Measurements from ENCODE around the gene HTRA2.
"Not testable (repeated sequence)": the region's sequence is repeated elsewhere in the genome, so short reads cannot be mapped to it uniquely, and the experiment has no call there.

Gene HTRA2

DNA sequence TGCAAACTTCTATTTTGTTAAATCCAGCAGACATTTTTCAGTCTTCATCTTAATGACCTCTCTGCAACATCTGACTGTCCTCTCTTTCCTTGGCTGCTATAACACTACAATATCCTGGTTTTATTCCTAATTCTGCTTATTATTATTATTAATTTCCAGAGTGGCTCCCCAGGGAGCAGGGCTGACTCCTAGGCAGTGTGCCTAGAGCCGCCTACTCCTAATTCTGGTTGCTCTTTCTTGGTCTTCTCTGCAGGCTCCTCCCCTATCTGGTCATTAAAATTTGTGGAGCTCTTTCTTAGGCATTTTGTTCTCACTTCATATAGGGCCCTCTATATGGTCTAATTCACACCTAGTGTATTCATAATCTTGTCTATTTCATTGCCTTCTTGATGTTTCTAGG lies 13.2 kb downstream of the HTRA2 start:
- DNase-seq (ENCODE audit: low spot score): no peak

DNA sequence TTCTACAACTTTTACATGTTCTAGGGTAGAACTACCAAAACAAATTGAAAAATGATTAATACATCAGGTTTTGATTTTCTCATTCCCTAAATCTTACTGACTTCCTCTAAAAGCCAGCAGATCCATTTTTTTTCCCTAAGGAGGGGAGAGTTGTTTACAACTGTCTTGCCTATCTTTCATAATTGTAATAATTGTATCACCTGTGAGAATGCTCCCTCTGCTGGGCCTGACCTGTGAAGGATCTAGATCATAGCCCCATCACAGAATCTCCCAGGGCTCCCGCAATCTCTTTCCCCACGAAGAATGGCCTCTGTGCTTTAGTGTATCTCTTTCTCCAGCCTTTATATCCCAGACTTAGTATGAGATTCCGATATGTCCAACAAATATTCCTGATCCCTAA lies 14.9 kb downstream of the HTRA2 start:
- DNase-seq (ENCODE audit: low spot score): no peak

DNA sequence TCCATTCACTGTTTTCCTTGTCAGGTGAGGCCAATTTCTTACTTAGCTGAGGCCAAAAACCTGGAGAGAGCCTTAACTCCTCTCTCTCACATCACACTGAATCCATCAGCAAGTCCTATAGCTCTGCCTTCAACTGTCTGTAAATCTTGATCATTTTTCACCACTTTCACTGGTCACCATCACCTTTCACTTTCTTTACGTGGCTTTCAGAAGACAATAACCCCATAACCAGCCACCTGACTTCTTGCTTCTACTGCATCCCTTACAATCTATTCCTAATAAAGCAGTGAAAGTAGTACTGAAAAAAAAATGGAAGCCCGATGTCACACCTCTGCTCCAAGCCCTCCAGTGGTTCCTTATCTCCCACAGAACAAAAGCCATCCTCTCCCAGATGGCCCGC lies 16.3 kb downstream of the HTRA2 start:
- no peak for DNase-seq (ENCODE audit: low spot score)

DNA sequence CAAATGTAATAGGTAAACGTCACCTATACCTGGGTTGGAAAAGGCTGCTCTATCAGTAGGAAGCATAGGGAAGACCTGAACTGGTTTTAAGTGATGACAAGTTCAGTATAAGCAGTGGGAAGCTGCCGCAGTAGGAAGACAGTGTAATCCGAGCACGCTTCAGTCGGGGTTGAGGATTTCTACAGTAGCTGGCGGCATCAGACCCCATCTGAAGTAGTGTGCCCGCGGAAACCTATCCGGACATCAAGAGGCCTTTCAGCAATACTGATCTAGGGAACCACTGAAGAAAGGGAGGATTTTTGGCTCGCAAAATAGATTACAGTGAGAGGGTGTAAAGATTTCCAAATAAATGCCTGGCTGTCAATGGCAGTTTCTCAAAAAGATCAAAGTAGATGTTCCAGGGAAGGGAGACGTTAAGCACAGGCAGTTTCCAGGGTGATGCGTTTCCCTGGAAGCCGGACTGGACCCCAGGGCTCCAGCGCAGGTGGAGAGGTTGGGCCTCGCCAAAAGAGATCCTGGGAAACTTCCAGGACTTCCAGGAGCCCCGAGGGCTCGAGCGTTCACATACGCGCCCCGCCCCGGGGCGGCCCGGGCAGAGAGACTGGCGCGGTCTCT lies 18.7 kb downstream of the HTRA2 start:
- no peak for DNase-seq (ENCODE audit: low spot score)

DNA sequence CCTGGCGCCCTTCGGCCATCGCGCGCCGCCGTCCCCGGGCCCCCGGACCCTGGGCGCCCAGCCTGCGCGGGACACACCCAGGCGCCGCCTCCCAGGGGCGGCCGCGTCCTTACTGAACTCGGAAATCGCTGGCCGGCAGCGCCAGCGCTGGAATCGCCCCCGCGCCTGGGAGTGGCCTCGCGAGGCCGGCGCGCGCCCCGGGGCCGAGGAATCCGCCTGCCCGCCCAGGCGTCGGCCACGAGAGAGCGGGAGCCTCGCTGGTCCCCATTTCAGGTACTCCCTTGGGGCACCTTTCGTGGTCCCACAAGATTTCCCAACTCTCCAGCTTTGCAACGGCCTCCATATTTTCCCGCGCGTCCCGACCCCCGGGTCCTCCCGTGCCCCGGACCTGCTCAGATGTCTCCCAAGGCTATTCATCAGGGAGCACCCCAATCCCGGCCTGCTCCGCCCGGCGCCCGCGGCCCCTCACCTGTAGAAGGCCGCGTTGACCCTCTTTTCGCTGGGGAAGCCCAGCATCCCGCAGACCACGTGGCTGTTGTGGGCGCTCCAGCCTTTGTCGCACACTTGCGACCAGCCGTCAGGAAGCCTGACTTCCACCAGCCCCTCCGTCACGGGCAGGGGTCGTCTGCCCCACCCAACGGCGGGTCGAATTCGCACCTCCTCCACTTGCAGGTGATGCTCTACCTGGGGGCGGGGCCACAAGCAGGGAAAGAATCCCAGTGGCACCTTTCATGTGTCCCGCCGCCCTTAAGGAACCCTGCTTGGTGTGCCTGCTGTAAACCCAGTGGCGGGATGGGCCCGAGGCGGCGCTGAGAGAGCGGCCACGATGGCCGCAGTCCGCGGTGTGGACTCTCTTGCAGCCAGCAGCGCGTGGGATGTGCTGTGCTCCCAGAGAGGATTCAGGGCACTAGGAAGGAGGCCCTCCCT lies 19.4 kb downstream of the HTRA2 start:
- DNase-seq (ENCODE audit: low spot score): peak; percentile 82

DNA sequence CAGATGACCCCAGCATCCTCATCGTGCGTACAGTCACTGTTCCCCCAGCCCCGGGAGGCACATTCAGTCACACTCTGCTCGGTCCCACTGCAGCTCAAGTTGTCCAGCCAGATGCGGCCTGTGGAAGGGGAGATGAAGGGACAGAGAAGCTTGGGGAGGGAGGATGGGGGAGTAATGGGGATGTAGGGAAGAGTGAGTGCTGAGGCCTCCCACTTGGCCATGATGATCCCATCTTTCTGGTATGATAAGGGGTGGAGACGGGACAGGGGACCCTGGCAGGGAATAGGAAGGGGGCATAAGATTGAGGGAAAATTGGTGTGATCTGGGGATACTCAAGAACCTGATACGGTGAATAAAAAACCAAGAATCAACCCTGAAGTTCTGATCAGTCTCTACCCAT lies 20.5 kb downstream of the HTRA2 start:
- DNase-seq (ENCODE audit: low spot score): no peak

DNA sequence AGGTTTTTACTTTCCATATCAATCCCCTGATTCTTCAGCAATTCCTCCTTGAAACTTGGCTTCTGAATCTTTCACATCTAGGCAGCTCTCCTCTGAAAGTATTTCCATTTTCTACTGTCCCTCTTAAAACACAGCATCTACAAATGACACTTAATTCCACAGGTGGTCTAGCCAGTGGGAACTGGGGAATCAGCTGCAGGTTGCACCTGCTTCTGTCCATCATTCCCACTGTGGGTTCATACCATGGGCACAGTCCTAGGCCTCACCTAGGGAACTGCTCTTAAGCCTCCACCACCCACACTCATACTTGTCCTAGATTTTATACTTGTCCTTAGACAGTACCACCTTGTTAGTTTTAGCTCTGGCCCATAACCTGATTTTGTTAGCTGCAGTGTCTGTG lies 21.8 kb downstream of the HTRA2 start:
- DNase-seq (ENCODE audit: low spot score): no peak

DNA sequence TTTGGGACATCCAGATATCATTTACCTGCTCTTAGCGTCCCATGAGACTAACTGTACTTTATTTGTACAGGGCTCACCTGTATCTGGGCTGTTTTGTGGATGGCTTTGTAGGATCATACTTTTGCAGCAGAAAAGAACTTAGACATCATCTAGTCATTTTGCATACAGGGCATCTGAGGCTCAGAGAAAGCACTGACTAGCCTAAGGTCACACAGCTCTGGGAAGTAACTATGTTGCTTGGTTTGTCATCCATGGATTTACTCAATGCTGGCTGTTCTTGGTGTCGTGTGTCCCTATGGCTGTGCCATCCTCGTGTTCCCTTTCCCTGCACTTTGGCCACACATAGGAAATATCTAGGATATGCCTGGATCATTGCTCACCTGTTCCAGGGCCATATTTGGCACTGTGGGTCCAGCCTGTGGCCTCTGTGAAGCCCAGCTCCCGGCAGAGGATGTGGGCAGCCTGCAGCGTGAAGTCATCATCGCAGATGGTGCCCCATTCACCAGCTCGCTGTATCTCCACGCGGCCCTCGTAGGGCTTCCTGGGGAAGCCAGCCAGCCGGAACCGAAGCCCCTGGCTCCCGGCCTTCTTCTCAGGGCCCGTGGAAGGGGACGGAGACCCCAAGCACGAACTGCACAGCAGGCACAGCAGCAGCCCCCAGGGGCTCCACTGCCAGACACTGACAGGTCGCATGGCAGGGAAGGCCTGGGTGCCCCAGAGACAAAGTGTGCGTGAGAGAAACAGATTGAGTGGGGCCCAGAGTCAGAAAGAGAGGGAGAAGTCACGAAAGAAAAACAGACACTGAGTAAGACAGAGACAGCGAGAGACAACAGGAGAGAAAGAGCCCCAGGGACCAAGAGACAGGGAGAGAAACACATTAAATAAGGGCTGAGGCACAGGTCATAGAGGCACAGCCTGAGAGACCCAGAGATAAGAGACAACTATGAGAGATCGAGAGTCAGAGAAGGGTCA lies 22.5 kb downstream of the HTRA2 start:
- DNase-seq (ENCODE audit: low spot score): no peak

DNA sequence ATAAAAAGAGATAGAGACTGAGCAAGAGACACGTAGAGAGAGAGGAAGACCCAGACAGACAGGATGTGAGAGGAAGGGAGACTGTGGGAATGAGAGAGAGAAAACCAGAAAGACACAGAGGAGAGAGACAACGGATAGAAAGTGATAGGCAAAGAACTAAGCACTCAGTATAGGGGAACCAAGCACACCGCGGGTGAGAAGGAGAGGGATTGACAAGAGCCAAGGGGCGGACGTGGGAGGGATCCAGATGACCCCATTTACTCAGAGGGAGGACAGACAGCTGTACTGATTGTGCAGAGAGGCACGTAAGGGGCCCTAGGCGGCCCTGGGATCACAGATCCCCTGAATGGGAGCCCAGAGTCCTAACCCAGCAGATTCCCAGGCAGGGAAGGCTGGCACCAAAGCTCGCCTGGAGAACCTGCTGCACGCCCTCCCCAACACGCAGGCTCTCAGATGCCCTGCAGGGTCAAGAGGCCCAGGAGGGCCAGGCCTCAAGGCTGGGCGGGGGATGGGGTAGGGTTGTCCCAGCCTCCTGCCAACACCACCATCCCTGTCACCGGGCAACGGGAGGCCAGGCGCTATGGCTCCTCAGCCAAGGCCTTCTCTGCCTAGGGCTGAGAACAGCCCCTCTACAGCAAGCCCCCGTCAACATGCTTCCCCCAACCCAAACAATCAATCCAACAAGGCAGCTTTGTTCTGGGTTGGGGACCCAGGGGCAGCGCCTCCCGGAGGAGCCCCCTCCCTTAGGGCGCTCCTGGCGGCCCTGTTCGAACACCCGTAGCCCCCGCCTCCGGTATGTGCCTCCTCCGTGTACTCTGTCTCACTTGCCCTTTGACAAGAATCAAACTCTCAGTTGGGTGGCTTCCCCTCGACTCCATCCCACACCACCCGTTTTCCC lies 23.4 kb downstream of the HTRA2 start:
- DNase-seq (ENCODE audit: low spot score): no peak

DNA sequence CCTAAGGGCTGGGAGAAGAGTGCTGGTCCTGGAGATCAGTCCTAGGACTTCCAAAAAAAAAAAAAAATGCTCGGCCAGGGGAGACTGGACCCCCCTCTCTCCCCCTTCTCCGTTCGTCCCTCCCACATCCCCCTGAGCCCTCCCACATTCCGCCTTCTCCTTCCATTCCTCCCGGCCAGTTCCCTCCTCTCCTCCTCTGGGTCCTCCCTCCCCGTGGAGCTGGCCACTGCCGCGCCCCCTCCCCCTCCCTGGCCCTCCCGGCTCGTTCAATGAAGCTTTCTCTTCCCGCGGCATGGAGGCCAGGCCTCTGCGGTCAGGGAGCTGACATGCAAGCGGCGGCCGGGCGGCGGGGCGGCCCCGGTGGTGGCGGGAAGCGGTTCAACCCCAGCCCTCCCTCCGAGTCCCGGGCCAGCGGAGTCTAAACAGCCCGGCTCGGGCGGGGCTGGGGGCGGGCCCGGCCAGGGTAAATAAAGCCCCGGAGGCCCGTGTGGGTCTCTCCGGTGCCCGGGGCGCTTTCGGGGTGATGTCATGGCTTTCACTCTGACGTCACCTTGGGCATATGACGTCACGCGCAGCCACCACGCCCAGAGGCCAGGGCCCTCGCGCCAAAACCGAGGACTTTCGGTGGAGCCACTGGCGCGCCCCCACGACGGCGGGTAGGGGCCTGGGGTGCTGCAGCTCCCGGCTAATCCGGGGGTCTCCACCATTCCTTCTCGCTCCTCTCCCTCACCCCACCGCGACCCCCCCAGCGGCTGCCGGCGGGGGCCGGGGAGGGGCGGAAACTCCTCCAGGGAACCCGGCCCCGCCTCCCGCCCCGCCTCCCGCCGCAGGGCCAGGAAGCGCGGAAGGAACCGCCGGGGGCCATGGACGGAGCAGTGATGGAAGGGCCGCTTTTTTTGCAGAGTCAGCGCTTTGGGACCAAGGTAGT lies 24.4 kb downstream of the HTRA2 start, which contains the start of the genes DOK1 and LOXL3:
DOK1 (plus strand) TSS at position 829 of the 928 bp plus-strand sequence; CDS start at position 864, 35 bp downstream.
LOXL3 (minus strand) TSS at position 51 of the 928 bp plus-strand sequence. CDS start 1,308 bp downstream, outside the sequence.
- DNase-seq (ENCODE audit: low spot score): peak; percentile 85

DNA sequence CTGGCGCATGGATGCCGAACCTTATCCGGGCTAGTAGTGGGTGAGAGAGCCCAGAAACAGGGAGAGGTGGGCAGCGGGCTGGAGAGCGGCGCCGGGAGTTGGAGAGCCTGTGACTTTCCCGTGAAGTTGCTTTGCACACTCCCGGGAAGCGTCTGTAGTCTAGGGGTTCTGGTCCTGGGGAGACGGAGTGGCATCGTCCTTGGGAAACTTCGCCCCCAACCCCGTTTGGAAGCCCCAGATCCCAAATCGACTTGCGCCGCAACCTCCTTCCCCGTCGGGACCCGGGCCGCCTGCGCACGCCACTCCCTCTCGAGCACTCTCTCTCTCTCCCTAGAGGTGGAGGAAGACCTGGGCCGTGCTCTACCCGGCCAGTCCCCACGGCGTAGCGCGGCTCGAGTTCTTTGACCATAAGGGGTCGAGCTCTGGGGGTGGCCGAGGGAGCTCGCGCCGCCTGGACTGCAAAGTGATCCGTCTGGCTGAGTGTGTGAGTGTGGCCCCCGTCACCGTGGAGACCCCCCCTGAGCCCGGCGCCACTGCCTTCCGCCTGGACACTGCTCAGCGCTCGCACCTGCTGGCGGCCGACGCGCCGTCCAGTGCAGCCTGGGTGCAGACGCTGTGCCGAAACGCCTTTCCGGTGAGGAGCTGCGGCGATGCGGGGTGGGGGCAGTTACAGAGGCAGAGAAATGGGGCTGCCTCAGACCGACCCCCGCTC lies 25.2 kb downstream of the HTRA2 start:
- DNase-seq (ENCODE audit: low spot score): peak; percentile 57

DNA sequence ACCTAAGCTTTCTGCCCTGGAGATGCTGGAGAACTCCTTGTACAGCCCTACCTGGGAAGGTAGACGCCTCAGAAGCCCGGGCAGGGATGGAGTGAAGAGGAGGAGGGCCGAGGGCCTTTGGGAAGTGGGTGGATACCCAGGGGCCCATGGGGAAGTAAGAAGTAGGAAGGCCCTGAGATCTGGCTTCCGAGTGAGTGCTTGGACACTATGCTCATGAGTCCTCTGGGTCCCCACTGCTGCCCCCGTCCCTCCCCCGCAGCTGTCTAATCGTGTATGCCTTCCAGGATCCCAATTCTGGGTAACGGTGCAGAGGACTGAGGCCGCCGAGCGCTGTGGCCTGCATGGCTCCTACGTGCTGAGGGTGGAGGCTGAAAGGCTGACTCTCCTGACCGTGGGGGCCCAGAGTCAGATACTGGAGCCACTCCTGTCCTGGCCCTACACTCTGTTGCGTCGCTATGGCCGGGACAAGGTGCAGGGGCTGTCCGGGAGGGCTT lies 25.9 kb downstream of the HTRA2 start:
- no peak for DNase-seq (ENCODE audit: low spot score)

DNA sequence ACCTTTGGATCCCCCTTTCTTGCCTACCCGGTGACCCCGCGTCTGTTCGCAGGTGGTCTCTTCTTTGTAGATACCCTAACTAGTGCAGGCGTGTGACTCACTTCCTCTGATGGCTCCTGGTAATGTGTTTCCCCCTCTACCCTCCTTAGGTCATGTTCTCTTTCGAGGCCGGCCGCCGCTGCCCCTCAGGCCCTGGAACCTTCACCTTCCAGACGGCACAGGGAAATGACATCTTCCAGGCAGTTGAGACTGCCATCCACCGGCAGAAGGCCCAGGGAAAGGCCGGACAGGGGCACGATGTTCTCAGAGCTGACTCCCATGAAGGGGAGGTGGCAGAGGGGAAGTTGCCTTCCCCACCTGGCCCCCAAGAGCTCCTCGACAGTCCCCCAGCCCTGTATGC lies 26.4 kb downstream of the HTRA2 start:
- no peak for DNase-seq (ENCODE audit: low spot score)

DNA sequence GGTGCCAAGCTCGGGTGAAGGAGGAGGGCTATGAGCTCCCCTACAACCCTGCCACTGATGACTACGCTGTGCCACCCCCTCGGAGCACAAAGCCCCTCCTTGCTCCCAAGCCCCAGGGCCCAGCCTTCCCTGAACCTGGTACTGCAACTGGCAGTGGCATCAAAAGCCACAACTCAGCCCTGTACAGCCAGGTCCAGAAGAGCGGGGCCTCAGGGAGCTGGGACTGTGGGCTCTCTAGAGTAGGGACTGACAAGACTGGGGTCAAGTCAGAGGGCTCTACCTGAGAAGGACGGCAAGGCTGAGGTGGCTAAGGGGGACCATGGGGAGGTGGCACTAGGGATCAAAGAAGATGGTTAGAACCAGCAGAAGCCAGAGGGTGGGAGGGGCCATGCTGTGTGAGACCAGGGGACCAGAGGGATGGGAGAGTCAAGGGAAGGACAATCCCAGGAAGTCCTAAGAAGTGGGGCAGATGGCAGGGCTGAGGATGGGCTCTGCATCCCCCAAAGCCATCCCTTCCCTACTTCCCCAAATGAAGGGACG lies 27.2 kb downstream of the HTRA2 start:
- no peak for DNase-seq (ENCODE audit: low spot score)

DNA sequence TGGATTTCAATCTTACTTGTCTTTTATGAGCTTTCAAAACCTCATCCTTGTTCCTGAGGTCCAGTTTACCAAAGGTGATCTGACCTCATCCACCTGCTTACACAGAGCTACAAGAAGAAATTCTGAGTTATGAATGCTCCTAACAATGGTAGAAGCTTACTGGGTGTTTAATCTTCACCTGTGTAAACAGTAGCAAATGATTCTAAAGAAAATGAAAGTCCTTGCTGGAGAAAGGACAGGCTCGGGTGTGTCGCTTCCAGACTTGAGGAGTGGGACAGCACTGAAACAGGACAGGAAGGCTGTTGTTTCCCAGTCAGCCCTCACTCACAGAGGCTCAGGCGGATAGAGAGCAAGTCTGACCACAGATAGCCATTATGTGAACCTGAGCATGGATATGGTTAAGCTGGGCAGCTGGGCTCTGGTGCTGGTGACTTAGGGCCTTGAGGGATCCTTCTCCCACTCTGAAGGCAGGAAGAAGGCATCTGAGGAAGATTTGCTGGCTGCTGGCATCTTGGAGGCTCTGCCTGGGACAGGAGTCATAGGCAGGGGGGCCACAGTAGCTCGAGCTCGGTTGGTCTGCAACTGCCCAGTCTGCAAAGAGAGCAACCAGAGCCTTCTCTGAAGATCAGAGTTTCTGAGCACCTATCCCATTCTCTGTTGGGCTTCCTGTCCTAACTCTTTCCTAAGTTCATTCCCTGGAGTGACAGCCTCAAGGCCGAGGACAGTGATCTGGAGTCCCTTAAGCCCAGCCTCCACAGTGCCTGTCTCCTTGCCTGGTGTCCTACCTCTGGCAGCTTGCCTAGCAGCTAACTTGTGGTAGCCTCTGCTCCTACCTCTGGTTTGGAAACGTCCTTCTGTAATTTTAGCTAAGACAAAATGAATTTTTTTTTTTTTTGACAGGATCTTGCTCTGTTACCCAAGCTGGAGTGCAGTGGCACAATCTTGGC lies 28.8 kb downstream of the HTRA2 start:
- DNase-seq (ENCODE audit: low spot score): no peak

DNA sequence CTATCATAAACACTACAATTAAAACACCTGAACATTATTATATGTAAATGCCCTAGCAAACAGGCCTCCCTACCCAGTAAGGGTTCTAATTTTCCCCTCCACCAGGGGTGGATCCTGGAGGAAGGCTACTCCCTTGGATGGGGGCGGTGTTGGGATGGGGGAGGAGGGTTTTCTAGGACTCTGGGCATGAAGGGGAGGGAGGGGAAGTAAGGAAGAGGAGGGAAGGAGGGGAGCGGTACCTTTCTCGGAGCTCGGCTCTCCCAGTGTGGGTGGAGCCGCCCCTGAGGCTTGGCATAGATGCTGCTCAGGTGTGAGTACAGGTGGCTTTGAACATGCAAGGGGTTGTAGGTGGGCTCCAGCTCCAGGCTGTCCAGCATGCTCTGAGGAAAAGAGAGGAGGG lies 30.2 kb downstream of the HTRA2 start:
- DNase-seq (ENCODE audit: low spot score): no peak

DNA sequence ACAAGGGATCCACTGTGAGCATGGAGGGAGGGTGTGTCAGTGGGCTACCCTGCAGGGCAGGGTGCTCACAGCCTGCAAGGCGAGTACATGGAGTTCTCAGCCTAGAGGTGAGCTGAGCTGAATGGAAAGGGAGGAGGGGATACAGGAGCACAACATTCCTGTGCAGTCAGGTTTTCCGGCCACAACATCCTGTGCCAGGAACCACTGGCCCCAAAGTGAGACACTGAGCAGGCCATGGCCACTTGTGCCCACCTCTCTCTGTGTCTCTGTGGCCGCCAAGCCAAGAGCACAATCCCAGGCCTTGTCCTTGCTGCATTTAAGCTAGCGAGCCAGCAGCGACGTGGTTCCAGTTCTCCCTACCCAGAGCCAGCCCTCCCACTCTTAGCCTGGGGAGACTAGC lies 30.9 kb downstream of the HTRA2 start:
- DNase-seq (ENCODE audit: low spot score): no peak

DNA sequence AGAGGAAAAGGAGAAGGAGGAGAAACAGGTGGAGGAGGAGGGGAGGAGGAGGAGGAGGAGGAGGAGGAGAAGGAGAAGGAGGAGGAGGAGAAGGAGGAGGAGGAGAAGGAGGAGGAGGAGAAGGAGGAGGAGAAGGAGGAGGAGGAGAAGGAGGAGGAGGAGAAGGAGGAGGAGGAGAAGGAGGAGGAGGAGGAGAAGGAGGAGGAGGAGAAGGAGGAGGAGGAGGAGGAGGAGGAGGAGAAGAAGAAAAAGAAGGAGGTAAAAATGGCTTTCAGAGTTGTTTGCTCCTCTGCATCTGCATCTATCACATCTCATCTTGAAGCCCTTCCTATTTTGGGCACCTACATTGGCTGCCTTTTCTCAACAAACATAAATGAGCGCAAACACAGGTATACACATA lies 31.3 kb downstream of the HTRA2 start:
- not testable (repeated sequence) for DNase-seq (ENCODE audit: low spot score)
